NCI-H1105 treated with DMSO at 0.1 percent for 48 hours (cell line): ENCODE measurements around the gene GSK3A.

ENCODE experiments used
- DNase-seq: peaks from one replicate; lab custom pipeline; 2025; lab: John Stamatoyannopoulos, UW

GSK3A gene

GRCh38 chr19:42281146-42281826 is 38.9 kb upstream of the GSK3A start:
- DNase-seq, result peak; percentile 66

- DNase-seq, result no peak
Measured at GRCh38 chr19:42280815-42281145, 38.4 kb upstream of the GSK3A start.

DNA sequence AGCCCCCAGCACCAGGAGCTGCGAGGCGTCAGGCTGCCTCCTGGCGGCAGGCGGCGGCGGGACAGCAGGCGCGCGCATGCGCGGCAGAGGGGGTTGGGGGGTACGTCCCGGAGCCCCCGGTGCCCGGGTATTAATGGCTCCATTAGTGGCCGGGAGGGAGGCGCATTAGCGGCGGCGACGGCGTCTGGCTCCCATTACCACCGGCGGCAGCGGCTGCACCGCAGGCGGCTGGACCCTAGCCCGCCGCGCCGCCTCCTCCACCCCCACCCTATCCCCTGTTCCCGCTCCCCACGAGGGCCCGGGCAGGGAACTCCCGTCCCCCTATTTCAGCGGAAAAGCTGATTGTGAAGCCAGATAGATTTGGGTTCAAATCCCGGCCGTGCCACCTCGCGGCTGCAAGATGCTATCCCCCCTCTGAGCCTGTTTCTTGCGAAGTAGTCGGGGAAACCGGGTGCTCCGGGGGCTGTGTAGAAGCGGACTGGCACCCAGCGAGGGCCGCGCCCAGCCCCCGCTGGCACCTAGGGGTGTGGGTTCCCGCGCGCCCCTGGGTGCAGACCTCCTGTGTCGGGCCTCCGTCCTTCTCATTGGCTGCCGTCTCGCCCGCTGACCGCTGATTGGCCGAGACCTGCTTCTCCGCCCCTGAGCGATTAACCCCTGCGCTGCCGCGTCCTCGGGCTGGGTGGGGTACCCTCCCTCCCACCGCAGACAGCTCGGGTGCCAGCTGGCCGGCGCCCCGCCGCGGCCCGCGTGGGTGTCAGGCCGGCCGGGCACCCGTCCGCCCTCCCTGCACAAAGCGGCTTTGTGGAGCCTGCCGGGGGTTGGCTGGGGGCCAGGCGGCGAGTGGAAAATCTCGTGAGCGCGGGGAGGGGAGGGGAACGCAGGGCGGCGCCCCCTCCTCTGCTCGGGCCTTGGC is 37.8 kb upstream of the GSK3A start:
- DNase-seq, result peak; percentile 94

GRCh38 chr19:42279155-42279901 is 36.9 kb upstream of the GSK3A start:
- DNase-seq, result no peak

DNA sequence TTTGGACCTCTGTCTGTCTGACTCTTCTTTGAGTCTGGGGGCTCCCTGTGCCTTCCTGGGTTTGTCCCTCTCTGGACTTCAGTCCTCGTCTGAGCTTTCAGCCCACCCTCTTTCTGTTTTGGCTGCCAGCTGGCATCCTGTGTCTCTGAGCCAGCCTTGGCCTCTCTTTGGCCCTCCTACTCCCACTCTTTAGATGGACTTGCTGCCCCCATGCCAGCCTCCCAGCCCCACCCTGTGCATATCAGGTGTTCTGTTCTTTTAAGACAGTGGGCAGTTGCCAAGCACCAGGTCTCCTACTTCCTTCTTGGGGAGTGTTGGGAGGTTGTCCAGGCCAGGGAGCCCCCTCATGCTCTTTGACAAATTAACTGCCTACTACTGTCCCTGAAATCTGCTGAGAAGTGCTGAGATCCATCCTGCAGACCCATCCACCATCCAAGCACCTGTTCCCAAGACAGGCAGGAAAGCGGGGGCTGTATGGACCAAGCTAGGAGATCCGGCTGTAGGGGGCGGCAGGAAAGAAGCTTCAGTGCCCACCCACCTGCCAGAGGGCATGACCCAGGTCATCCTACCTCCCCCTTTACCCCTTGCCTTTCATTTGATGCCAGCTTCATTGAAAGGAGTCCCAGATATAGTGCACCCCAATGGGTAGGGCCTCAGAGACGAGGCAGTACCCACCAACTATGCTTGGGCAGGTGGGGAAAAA is 36.2 kb upstream of the GSK3A start:
- no peak for DNase-seq

DNA sequence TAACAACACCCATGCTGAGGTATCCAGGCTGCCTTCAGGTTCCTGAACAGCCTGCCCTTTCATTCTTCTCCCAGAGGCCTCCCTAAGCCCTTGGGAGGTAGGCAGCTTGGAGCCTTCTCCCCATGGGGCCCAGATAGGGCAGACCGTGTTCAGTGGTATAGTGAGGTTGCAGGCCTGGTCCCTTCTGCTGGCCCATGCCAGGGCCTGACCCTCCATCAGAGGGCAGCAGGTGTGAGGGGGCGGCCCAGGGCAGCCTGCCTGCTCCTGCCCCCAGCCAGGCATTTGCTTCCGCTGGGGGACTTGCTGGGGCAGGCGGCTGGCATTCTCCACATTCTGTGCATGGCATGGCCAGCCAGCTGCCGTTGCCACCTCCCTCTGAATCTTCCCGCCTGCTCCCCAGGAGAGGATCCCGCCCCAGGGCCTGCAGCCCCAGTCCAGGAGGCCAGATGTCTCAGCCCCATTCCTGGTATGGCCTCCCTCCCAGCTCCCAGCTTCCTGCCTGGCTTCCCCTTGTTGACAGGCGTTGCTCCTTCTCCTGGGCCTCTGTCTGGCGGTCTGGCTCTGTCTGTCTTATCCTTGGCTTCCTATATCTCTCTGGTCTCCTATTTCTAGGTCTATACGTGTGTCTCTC is 35.5 kb upstream of the GSK3A start:
- no peak for DNase-seq

GRCh38 chr19:42276821-42277220 is 34.4 kb upstream of the GSK3A start:
- DNase-seq, result no peak

DNA sequence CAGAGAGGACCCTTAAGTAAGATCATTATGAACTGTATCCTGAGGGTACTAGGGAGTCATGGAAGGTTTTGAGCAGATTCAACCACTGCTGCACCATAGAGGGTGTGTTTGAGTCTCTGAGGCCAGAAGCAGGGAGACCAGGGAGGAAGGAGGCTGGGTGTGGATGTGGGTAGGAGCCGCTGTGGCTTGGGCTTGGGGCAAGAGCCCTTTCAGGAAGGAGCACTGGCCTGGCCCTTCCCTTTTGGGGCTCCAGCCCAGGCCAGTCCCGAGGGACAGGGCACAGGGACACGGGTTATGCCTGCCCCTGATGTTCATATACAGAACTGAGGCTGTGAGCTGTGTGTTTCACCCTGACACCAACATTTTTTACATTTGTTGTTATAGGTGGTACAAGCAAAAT is 33.9 kb upstream of the GSK3A start:
- DNase-seq, result no peak

- DNase-seq, result no peak
Measured at GRCh38 chr19:42275517-42275916, 33.1 kb upstream of the GSK3A start.

DNA sequence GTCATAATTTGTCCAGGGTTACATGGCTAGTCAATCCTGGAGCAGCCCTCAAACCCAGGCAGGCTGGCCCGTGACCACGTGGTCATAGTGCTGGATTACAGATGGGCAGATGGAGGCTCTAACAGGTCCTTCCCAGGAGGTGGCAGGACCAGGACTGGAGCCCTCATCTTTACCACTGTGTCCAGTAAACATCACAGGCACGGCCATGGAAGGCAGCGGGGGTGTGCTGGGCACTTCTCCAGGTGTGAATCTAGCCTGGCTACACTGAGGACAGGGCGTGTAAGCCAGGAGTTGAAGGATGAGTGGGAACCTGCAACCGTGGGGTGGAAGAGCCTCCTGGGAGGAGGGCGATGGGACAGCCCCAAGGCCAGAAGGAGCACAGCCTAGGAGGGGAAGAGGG is 32.7 kb upstream of the GSK3A start:
- DNase-seq, result no peak

DNA sequence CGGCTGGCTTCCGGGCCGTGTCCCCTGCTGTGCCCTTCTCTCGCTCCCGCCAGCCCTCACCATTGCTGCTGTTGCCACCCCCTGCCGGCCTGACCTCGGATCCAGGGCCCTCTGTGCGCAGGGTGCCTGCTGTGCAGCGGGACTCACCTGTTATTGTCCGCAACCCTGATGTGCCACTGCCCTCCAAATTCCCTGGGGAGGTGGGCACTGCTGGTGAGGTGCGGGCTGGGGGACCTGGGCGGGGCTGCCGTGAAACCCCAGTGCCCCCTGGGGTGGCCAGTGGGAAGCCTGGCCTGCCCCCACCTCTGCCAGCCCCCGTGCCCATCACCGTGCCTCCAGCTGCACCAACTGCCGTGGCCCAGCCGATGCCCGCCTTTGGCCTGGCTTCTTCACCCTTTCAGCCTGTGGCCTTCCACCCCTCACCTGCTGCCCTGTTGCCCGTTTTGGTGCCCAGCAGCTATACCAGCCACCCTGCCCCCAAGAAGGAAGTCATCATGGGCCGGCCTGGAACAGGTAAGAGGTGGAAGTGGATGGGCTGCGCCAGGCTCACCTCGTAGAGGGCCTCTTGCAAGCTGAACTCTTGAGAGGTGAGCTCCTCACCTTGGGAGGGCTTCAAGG is 31.8 kb upstream of the GSK3A start:
- no peak for DNase-seq

DNA sequence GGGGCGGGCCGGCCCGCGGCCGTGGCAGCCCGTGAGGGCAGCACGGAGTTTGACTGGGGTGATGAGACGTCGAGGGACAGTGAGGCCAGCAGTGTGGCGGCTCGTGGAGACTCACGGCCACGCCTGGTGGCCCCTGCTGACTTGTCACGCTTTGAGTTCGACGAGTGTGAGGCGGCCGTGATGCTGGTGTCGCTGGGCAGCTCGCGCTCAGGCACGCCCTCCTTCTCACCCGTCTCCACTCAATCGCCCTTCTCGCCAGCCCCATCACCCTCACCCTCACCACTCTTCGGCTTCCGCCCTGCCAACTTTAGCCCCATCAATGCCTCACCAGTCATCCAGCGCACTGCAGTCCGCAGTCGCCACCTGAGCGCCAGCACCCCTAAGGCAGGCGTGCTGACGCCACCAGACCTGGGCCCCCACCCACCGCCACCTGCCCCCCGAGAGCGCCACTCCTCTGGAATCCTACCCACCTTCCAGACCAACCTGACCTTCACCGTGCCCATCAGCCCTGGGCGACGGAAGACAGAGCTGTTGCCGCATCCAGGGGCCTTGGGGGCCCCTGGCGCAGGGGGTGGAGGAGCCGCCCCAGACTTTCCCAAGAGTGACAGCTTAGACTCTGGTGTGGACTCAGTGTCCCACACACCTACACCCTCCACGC is 31.1 kb upstream of the GSK3A start:
- DNase-seq, result no peak

DNA sequence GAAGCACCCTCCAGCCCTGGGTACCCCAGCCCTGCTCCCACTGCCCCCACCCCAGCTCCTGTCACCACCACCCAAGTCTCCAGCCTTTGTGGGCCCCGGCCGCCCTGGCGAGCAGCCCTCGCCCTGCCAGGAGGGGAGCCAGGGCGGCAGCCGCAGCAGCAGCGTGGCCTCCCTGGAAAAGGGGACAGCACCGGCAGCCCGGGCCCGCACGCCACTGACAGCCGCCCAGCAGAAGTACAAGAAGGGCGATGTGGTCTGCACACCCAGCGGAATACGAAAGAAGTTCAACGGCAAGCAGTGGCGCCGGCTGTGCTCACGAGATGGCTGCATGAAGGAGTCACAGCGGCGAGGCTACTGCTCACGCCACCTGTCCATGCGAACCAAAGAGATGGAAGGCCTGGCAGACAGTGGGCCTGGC is 30.6 kb upstream of the GSK3A start:
- no peak for DNase-seq

- DNase-seq, result no peak
Measured at GRCh38 chr19:42272535-42272897, 30.1 kb upstream of the GSK3A start.

- DNase-seq, result no peak
Measured at GRCh38 chr19:42271861-42272534, 29.6 kb upstream of the GSK3A start.

- no peak for DNase-seq
Measured at GRCh38 chr19:42271045-42271419, 28.6 kb upstream of the GSK3A start.

- DNase-seq, result no peak
Measured at GRCh38 chr19:42270346-42271044, 28.1 kb upstream of the GSK3A start.

DNA sequence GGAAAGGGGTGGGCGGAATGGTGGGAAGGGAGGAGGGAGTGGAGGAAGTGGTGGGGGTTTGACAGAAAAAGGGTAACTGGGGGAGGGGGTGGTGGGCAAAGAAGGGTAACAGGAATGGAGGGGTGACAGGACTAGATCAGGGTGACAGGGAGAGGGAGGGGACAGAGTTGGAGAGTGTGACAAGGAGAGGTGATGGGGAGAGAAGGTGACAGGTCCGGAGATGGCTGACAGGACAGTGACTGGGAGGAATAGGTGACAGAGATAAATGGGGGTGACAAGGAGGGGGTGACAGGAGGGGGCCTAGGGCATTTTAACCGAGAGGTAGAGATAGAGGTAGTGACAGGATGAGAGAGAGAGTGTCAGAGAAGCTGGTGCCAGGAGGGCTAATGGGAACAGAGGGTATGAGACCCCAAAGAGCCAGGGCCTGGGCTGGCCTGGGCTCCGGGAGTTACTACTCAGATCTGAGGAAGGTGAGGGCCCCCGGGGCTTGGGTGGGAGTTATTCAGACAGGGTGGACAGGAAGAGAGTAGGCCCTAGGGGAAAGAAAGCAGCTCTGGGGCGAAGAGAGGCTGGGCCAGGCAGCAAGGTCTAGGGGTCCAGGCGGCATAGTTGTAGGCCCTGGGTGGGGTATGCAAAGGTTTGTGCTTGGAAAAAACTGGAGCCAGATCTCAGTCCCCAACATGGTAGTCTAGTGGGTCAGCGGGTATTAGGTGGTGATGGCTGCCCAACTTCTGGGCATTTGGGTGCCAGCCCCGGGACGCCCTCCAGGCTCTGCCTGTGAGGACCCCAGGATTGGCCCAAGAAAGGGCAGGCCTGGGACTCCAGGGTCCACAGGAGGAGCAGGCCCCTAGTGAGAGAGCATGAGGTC is 27.3 kb upstream of the GSK3A start:
- DNase-seq, result no peak
